ENCODE data around the gene ACTL7B. TPM values are rescaled to one million over a fixed set of nuclear protein-coding genes. Genes with fewer than 3 reads are reported as not detected.
"Not testable (repeated sequence)": the region's sequence is repeated elsewhere in the genome, so short reads cannot be mapped to it uniquely, and the experiment has no call there.

ACTL7B gene
- total and polyA plus RNA-seq, 3 donors from 2014 or later, result 72.6 to 162 (median 129) TPM

DNA sequence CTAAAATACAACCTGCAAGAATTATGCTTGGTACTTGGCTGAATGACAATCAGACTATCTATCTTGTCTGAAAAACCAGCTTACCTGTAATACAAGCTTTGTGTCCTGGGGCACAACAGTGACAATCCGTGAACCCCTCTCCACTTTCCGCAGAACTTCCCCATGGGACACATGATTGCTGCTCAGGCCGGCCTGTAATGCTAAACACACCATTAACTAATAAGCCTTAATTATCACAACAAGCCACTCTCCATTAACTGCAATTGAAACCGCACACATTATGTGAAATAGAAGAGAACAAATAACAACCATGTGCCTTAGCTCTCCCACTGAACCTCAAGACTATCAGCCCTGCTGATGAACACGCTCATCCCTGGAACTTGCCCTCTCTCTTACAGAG is 44.4 kb upstream of the ACTL7B start:
- 91 to 94% methylated on average over 5 of the region's 5 CpGs for WGBS, 2 donors
- no peaks in the 10 kb centered on the region for H3K36me3 ChIP-seq (ENCODE audit: low read depth, missing control alignments)
- H3K27ac ChIP-seq, result no peak overlapping the region
- no peaks in the 10 kb centered on the region for H3K9me3 ChIP-seq
- H3K27me3 ChIP-seq, result no peaks in the 10 kb centered on the region
- TF ChIP-seq, protein P1, sequence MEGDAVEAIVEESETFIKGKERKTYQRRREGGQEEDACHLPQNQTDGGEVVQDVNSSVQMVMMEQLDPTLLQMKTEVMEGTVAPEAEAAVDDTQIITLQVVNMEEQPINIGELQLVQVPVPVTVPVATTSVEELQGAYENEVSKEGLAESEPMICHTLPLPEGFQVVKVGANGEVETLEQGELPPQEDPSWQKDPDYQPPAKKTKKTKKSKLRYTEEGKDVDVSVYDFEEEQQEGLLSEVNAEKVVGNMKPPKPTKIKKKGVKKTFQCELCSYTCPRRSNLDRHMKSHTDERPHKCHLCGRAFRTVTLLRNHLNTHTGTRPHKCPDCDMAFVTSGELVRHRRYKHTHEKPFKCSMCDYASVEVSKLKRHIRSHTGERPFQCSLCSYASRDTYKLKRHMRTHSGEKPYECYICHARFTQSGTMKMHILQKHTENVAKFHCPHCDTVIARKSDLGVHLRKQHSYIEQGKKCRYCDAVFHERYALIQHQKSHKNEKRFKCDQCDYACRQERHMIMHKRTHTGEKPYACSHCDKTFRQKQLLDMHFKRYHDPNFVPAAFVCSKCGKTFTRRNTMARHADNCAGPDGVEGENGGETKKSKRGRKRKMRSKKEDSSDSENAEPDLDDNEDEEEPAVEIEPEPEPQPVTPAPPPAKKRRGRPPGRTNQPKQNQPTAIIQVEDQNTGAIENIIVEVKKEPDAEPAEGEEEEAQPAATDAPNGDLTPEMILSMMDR (IDR thresholded peaks at IDR 0.05), result no peak
- TF ChIP-seq POLR2A (IDR thresholded peaks at IDR 0.05), result no peak
- DNase-seq, result no peak
- H3K4me1 ChIP-seq, result no peaks in the 10 kb centered on the region
- intact Hi-C loops (cut with DNase I; ENCODE audit: low total_unique reads), result no loop called here
- no peak overlapping the region for H3K4me3 ChIP-seq

DNA sequence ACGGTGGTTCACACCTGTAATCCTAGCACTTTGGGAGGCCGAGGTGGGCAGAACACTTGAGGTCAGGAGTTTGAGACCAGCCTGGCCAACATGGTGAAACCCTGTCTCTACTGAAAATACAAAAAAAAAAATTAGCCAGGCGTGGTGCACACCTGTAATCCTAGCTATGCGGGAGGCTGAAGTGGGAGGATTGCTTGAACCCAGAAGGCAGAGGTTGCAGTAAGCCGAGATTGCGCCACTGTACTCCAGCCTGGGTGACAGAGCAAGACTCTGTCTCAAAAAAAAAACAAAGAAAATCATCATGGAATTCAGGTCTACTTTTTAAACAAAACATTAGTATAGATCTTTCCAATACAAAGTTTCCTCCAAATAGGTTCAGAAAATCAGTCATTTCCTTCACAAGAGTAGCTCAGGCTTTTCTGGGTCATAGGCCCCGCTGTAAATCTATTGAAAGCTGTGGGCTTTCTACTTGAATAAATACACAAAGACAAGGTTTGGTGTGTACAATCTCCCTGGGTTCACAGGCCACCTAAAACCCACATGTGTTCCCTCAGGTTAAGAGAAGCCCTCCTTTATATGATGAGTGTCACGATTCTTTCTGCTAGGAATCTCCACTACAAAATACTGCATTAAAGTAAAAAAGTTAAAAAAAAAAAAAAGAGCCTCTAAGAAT is 43.4 kb upstream of the ACTL7B start:
- H3K36me3 ChIP-seq (ENCODE audit: low read depth, missing control alignments); DNase-seq; H3K27ac ChIP-seq; intact Hi-C loops (cut with DNase I; ENCODE audit: low total_unique reads); H3K27me3 ChIP-seq; H3K4me1 ChIP-seq; H3K9me3 ChIP-seq; H3K4me3 ChIP-seq: not testable (repeated sequence)
- 93 to 95% methylated on average over 8 of the region's 8 CpGs for WGBS, 2 donors

DNA sequence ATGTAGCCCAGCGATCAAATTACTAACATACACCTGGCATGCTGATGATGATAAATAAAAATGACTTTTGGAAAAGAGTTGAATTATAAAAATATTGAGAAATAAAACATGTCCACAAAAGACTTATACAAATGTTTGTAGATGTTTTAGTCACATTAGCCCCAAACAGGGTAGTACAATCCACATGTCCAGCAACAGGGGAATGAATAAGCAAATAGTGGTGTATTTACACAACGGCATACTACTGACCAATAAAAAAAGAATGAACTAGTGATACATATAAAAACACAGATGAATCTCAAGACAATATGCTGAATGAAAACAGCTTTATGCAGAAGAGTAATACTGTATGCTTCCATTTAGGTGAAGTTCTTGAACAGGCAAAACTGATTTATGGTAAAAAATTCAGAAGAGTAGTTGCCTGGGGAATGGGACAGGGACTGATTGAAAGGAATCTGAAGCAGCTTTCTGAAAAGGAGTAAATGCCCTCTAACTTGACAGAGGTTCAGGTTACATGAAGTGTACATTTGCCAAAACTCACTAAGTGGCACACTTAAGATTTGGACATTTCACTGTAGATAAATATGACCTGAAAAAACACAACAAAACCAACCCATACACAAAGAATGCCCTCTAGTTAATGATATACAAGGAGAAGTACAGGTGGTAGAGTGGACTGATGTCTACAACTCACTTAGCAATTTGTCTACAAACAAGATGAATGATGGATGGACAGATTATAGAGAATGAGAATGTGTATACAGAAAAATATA is 41.7 kb upstream of the ACTL7B start:
- no peaks in the 10 kb centered on the region for H3K36me3 ChIP-seq (ENCODE audit: low read depth, missing control alignments)
- intact Hi-C loops (cut with DNase I; ENCODE audit: low total_unique reads), result no loop called here
- WGBS, 2 donors, result 89 to 96% methylated on average over 2 of the region's 2 CpGs
- H3K9me3 ChIP-seq, result no peaks in the 10 kb centered on the region
- no peaks in the 10 kb centered on the region for H3K4me1 ChIP-seq
- H3K4me3 ChIP-seq, result no peak overlapping the region
- no peak for DNase-seq
- H3K27me3 ChIP-seq, result no peaks in the 10 kb centered on the region
- H3K27ac ChIP-seq, result no peak overlapping the region
- TF ChIP-seq, protein P1 (IDR thresholded peaks at IDR 0.05), result no peak
- no peak for TF ChIP-seq POLR2A (IDR thresholded peaks at IDR 0.05)

DNA sequence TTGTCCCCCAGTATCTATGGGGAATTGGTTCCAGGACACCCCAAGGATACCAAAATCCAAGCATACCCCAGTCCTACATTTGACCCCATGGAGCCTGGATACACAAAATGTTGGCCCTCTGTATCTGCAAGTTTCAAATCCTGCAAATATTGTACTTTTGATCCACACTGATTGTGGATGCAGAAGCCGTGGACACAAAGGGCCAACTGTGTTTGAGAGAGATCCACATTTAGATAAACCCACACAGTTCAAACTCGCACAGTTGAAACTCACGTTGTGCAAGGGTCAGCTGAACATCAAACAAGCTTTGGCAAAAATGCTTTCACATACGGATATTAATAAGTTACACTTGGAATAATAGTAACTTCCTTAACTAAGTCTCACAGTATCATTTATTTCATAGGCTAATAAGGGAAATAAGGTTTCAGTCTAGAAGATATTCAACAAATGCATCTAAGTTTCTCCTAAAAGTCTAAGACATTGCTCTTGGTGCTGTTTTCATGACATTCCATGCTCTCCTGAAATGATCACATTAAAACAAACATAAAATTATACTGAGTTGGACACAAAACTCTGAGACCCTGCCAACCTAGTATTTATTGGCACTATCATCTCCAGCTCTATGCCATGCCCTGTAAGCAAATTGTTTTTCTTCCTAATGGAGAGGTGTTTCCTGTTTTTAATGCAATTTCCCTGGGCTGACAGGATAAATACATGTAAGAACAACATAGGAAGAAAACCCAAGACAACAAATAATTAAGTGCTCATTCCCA is 38.6 kb upstream of the ACTL7B start:
- H3K36me3 ChIP-seq (ENCODE audit: low read depth, missing control alignments), result no peaks in the 10 kb centered on the region

More for the DNA sequence above, 38.6 kb upstream of the ACTL7B start:
- no peaks in the 10 kb centered on the region for H3K9me3 ChIP-seq
- WGBS, 2 donors, result 88 to 91% methylated on average over 4 of the region's 4 CpGs
- TF ChIP-seq, protein P1 (IDR thresholded peaks at IDR 0.05), result no peak
- TF ChIP-seq POLR2A (IDR thresholded peaks at IDR 0.05), result no peak
- H3K4me1 ChIP-seq, result no peaks in the 10 kb centered on the region
- intact Hi-C loops (cut with DNase I; ENCODE audit: low total_unique reads), result no loop called here
- DNase-seq, result no peak
- no peaks in the 10 kb centered on the region for H3K27me3 ChIP-seq
- no peak overlapping the region for H3K27ac ChIP-seq
- H3K4me3 ChIP-seq, result no peak overlapping the region

All from testis (tissue), 3 donors.